ENCODE results near the gene TMEM88.

DNA sequence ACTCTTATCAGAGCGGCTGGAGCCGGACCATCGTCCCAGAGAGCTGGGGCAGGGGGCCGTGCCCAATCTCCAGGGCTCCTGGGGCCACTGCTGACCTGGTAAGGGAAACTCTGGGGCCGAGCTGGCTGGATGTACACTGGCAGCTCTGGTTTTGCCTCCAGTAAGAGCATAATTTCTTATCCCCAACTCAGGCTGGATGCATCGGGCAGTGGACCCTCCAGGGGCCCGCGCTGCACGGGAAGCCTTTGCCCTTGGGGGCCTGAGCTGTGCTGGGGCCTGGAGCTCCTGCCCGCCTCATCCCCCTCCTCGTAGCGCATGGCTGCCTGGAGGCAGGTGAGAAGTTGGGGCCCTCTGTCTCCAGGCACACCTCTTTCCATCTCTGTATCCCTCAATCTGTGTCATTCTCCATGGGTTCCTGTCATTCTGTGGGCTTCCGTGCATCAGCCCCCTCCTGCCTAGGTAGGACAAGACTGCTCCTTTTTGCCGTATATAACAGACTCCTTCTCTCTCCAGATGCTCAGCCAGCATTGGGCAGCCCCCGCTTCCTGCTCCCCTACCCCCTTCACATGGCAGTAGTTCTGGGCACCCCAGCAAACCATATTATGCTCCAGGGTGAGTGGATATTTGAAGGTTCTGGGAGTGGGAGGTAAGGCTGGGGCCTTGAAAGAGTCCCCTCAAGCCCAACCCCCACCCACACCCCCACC is 9.4 kb upstream of the TMEM88 start:
- TF ChIP-seq, protein P1, sequence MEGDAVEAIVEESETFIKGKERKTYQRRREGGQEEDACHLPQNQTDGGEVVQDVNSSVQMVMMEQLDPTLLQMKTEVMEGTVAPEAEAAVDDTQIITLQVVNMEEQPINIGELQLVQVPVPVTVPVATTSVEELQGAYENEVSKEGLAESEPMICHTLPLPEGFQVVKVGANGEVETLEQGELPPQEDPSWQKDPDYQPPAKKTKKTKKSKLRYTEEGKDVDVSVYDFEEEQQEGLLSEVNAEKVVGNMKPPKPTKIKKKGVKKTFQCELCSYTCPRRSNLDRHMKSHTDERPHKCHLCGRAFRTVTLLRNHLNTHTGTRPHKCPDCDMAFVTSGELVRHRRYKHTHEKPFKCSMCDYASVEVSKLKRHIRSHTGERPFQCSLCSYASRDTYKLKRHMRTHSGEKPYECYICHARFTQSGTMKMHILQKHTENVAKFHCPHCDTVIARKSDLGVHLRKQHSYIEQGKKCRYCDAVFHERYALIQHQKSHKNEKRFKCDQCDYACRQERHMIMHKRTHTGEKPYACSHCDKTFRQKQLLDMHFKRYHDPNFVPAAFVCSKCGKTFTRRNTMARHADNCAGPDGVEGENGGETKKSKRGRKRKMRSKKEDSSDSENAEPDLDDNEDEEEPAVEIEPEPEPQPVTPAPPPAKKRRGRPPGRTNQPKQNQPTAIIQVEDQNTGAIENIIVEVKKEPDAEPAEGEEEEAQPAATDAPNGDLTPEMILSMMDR (IDR thresholded peaks at IDR 0.05), result no peak
- TF ChIP-seq EZH2 (IDR thresholded peaks at IDR 0.05) (no peak), EZH2phosphoT487 (IDR thresholded peaks at IDR 0.05) (no peak)

All from neural progenitor cell (in vitro differentiated cells).